Gastroesophageal sphincter (tissue), 4 donors: ENCODE measurements around the gene EIF3B. TPM values are rescaled to one million over a fixed set of nuclear protein-coding genes. Genes with fewer than 3 reads are reported as not detected.

ENCODE experiments used
- ATAC-seq: fragments of 150-250 bp; one replicate; pipeline ENCODE4 v1.9.1; 2016; ENCODE audit warnings: mild to moderate bottlenecking, moderate library complexity
- H3K27ac ChIP-seq, 4 donors: fragments of 200-600 bp; sonication (generic) in 3 of 4; 1 replicate in 3 of 4; 2 replicates in 1 of 4; pipeline ENCODE4 v1.5.1; 2016 to 2019
- H3K27me3 ChIP-seq: fragments of 200-600 bp; sonication (generic); one replicate; pipeline ENCODE4 v1.5.1; 2019
- H3K36me3 ChIP-seq, 2 donors: fragments of 200-600 bp; sonication (generic); one replicate each; pipeline ENCODE4 v1.5.1; 2019; ENCODE audit warnings: control low read depth in 1 of 2
- H3K4me1 ChIP-seq, 3 donors: fragments of 200-600 bp; sonication (generic); 1 replicate in 2 of 3; 2 replicates in 1 of 3; pipeline ENCODE4 v1.5.1; 2016 to 2019; ENCODE audit warnings: control low read depth in 2 of 3
- H3K4me3 ChIP-seq, 2 donors: fragments of 200-600 bp; sonication (generic); one replicate each; pipeline ENCODE4 v1.5.1; 2019; ENCODE audit warnings: mild to moderate bottlenecking in 1 of 2, moderate library complexity in 1 of 2
- H3K9me3 ChIP-seq, 3 donors: fragments of 200-600 bp; sonication (generic); one replicate each; pipeline ENCODE4 v1.5.1; 2017 to 2019; ENCODE audit warnings: control low read depth in 2 of 3
- CTCF ChIP-seq, 4 experiments: fragments of 200-600 bp in 2 of 4; fragments of 450-650 bp in 2 of 4; sonication (generic) in 1 of 4; IDR thresholded peaks; one replicate each; pipeline ENCODE4 v1.5.1; 2017 to 2019; ENCODE audit warnings: antibody characterized with exemption in 4 of 4, mild to moderate bottlenecking in 2 of 4, moderate library complexity in 2 of 4
- EP300 ChIP-seq: sonication (generic); formaldehyde crosslinking; IDR thresholded peaks from one replicate; pipeline ENCODE4 v1.6.1; 2017; ENCODE audit warnings: antibody characterized with exemption, mild to moderate bottlenecking
- POLR2A ChIP-seq, 2 donors: fragments of 450-650 bp; IDR thresholded peaks; one replicate each; pipeline ENCODE4 v1.6.1; 2017; ENCODE audit warnings: antibody characterized with exemption in 2 of 2, mild to moderate bottlenecking in 2 of 2, moderate library complexity in 1 of 2
- POLR2AphosphoS5 ChIP-seq: sonication (generic); formaldehyde crosslinking; IDR thresholded peaks from one replicate; pipeline ENCODE4 v1.6.1; 2017; ENCODE audit warnings: antibody characterized with exemption
- WGBS, 2 donors: methylation state at CpG; one replicate each; pipeline ENCODE4 v1.1.5; 2018; ENCODE audit warnings: low coverage in 1 of 2; 5-methylcytosine and 5-hydroxymethylcytosine counted together
- total RNA-seq, 4 donors: library from RNA; depleted of rRNA; stranded (reverse); fragments of >200 nt; gene quantifications; one replicate each; pipeline ENCODE4 v1.1.0, GENCODE V29; 2016

EIF3B gene
- total RNA-seq, 4 donors from 2014 or later: 126 to 147 (median 137) TPM

GRCh38 chr7:2357165-2357564 lies 2.5 kb downstream of the EIF3B start:
- Histone ChIP-seq H3K9me3 (no peaks in the 10 kb centered on the region), H3K27me3 (no peaks in the 10 kb centered on the region), H3K36me3 (peaks cover 0 to 35% of the 10 kb centered on the region in 2 donors), H3K4me1 (peaks cover 0 to 70% (median 27%) of the 10 kb centered on the region in 3 donors), H3K4me3 (no peak overlapping the region), H3K27ac (no peak overlapping the region)
- ATAC-seq: no peak
- no peak for TF ChIP-seq CTCF (IDR thresholded peaks at IDR 0.05)
- TF ChIP-seq POLR2A (IDR thresholded peaks at IDR 0.05): no peak
- TF ChIP-seq POLR2AphosphoS5: no peak
- no peak for TF ChIP-seq EP300
- 79 to 90% methylated on average over 4 to 5 of the region's 8 CpGs for WGBS, 2 donors

GRCh38 chr7:2357571-2357970 lies 2.9 kb downstream of the EIF3B start:
- WGBS, 2 donors: 71 to 78% methylated on average over 3 to 6 of the region's 6 CpGs

GRCh38 chr7:2358968-2359527 lies 4.4 kb downstream of the EIF3B start:
- Histone ChIP-seq H3K27me3 (no peaks in the 10 kb centered on the region), H3K27ac (no peak overlapping the region), H3K9me3 (no peaks in the 10 kb centered on the region), H3K4me3 (no peak overlapping the region), H3K4me1 (peaks cover 0 to 58% (median 27%) of the 10 kb centered on the region in 3 donors), H3K36me3 (peaks cover 0 to 54% of the 10 kb centered on the region in 2 donors)
- no peak for ATAC-seq
- WGBS, 2 donors: 69 to 88% methylated on average over 1 to 5 of the region's 8 CpGs
- no peak for TF ChIP-seq EP300
- TF ChIP-seq POLR2A (IDR thresholded peaks at IDR 0.05): no peak
- no peak for TF ChIP-seq POLR2AphosphoS5
- no peak for TF ChIP-seq CTCF (IDR thresholded peaks at IDR 0.05)

More at GRCh38 chr7:2357571-2357970, 2.9 kb downstream of the EIF3B start:
- no peaks in the 10 kb centered on the region for H3K9me3 ChIP-seq
- ATAC-seq: no peak
- TF ChIP-seq EP300: no peak
- TF ChIP-seq POLR2AphosphoS5: no peak
- no peak for TF ChIP-seq POLR2A (IDR thresholded peaks at IDR 0.05)
- no peak for TF ChIP-seq CTCF (IDR thresholded peaks at IDR 0.05)
- H3K27ac ChIP-seq: no peak overlapping the region
- peaks cover 0 to 70% (median 27%) of the 10 kb centered on the region in 3 donors for H3K4me1 ChIP-seq
- H3K27me3 ChIP-seq: no peaks in the 10 kb centered on the region
- peaks cover 0 to 39% of the 10 kb centered on the region in 2 donors for H3K36me3 ChIP-seq
- H3K4me3 ChIP-seq: no peak overlapping the region

GRCh38 chr7:2359610-2360009 lies 5.0 kb downstream of the EIF3B start:
- H3K4me3 ChIP-seq: no peak overlapping the region
- peaks cover 0 to 59% of the 10 kb centered on the region in 2 donors for H3K36me3 ChIP-seq
- TF ChIP-seq POLR2AphosphoS5: no peak
- TF ChIP-seq CTCF (IDR thresholded peaks at IDR 0.05): no peak
- TF ChIP-seq EP300: no peak
- TF ChIP-seq POLR2A (IDR thresholded peaks at IDR 0.05): no peak
- ATAC-seq: no peak
- H3K27me3 ChIP-seq: no peaks in the 10 kb centered on the region
- 81% methylated on average over 7 of the region's 11 CpGs; no CpG with 5 or more reads in 1 of the 2 donors for WGBS, 2 donors
- H3K4me1 ChIP-seq: peaks cover 0 to 58% (median 27%) of the 10 kb centered on the region in 3 donors
- H3K9me3 ChIP-seq: no peaks in the 10 kb centered on the region
- H3K27ac ChIP-seq: no peak overlapping the region

GRCh38 chr7:2360796-2361195 lies 6.2 kb downstream of the EIF3B start:
- H3K27me3 ChIP-seq: no peaks in the 10 kb centered on the region
- no peak for ATAC-seq
- TF ChIP-seq POLR2A (IDR thresholded peaks at IDR 0.05): no peak
- no peak for TF ChIP-seq CTCF (IDR thresholded peaks at IDR 0.05)
- no peak for TF ChIP-seq POLR2AphosphoS5
- no peak for TF ChIP-seq EP300
- no peak overlapping the region for H3K27ac ChIP-seq
- H3K36me3 ChIP-seq: peaks cover 0 to 71% of the 10 kb centered on the region in 2 donors
- H3K4me1 ChIP-seq: peaks cover 0 to 53% (median 27%) of the 10 kb centered on the region in 3 donors
- no peaks in the 10 kb centered on the region for H3K9me3 ChIP-seq
- no peak overlapping the region for H3K4me3 ChIP-seq
- 61 to 70% methylated on average over 5 to 6 of the region's 6 CpGs for WGBS, 2 donors
